Stimulated activated naive CD4-positive, alpha-beta T cell treated with Interleukin-2 at 50 U/mL for 16 hours (primary cell): ENCODE results near the gene IGSF3.
A peak's percentile ranks its signal among the peaks of the same experiment; 100 is the strongest.
"Not testable (repeated sequence)": the region's sequence is repeated elsewhere in the genome, so short reads cannot be mapped to it uniquely, and the experiment has no call there.

ENCODE experiments used
- DNase-seq: peaks from one replicate; lab custom pipeline; 2025; lab: John Stamatoyannopoulos, UW

Gene IGSF3

GRCh38 chr1:116574581-116575291 lies 92.8 kb downstream of the IGSF3 start:
- peak; percentile 47 for DNase-seq

- no peak for DNase-seq
Measured at GRCh38 chr1:116573431-116574095, 94.0 kb downstream of the IGSF3 start.

- DNase-seq = no peak
Measured at GRCh38 chr1:116572771-116573430, 94.6 kb downstream of the IGSF3 start.

DNA sequence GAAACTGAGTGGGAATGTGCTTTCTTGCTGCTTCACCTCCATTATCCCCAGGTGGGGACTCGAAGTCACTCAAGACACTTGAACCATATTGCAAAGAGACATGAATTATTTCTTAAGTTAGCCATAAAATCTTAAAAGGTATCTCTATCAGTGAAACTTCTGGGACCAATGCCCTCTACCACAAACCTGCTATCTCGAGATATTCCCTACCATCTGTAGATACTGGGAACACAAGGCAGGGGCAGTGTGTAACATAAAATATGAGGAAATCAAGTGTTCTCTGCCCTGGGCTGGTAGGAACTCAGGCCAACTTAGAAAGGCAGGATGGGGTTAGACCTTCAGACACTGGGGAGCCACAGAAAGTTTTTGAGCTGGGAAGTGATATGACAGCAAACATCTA lies 95.4 kb downstream of the IGSF3 start:
- no peak for DNase-seq

- DNase-seq = no peak
Measured at GRCh38 chr1:116571215-116571919, 96.2 kb downstream of the IGSF3 start.

DNA sequence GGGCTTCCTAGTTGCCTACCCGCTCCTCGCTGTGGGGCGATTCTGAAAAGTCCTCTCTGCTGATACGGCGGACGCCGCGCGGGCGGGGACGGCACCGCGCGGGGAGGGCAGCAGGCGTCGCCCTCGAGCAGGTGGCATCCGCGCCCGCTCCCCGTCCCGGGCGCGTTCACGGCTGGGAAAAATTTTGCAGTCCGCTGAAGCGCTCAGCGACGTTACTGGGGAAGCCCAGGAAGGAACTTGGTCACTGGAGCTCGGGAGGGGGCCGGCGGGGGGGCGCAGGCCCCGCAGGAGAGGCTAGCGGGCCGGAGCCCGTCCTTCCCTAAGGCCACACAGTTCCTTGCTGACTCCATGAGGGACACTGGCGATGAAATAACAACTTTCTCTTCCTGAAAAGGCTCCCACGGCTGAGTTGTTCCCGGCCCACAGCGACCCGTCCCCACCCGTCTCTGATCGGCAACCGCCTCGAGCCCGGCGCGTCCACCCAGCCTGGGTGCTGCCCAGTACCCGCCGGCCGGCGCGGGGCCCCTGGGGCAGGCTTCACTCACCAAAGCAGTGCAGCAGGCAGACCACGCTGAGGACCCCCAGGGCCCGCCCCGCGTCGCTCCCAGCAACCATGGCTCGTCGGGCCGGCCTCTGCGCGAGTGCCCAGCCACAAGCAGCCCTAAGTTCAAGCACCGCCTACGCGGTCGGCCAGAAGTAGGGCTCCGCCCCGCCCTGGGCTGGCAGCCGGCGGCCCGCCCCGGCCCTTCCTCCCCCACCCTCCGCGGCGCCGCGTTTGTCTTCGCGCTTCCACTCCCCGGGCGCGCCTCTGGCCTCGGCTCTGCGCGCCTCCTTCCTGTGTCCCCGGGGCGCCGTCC lies 96.9 kb downstream of the IGSF3 start, which contains the start of gene CD58:
Gene CD58 (minus strand): TSS at position 669 of the 857 bp plus-strand sequence. CDS start 54 bp downstream, at position 615.
- DNase-seq = peak; percentile 82

GRCh38 chr1:116569776-116570357 lies 97.7 kb downstream of the IGSF3 start:
- peak; percentile 56 for DNase-seq

DNA sequence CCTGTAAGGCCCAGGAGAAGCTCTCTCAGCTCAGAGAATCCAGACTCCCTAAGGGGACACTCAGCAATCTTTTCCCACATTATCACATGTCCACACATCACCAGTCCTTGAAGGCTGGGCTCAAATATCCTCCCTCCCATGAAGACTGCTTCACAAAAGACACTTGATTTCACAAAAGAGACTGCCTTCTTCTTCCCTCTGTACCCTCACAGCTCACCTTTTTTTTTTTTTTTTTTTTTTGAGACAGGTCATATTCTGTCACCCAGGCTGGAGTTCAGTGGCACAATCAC lies 98.2 kb downstream of the IGSF3 start:
- no peak for DNase-seq

DNA sequence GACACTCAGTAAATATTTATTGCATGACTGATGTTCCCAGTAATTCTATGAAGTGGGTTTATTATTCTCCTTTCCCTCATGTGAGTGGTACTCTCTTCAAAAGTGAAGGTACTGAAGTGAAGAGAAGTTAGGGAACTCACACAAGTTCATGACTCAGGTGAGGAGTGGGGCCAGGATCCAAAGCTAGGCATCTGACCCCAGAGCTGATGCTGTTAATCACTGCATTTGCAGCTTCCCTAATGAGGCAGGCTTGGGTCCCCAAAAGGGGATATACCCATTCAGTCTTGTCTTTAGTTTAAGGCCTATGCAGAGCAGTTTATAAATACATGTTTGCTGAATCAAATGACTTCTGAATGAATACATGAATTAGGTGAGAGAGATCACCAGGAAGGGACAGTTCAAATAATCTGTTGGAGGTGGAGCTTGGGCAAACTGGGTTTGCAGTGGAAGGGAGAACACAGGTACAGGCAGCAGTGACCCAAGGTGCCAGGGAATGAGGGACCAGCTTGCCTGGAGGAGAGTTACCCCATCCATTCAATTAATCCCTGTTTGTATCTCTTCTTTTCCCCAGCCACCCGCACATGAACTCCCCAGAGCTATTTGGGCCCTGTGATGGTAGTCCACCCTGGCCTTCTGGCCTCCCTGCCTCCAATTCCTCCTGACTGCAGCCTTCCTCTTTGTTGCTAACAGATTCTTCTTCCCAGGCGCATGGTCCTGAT lies 98.7 kb downstream of the IGSF3 start:
- DNase-seq = no peak

DNA sequence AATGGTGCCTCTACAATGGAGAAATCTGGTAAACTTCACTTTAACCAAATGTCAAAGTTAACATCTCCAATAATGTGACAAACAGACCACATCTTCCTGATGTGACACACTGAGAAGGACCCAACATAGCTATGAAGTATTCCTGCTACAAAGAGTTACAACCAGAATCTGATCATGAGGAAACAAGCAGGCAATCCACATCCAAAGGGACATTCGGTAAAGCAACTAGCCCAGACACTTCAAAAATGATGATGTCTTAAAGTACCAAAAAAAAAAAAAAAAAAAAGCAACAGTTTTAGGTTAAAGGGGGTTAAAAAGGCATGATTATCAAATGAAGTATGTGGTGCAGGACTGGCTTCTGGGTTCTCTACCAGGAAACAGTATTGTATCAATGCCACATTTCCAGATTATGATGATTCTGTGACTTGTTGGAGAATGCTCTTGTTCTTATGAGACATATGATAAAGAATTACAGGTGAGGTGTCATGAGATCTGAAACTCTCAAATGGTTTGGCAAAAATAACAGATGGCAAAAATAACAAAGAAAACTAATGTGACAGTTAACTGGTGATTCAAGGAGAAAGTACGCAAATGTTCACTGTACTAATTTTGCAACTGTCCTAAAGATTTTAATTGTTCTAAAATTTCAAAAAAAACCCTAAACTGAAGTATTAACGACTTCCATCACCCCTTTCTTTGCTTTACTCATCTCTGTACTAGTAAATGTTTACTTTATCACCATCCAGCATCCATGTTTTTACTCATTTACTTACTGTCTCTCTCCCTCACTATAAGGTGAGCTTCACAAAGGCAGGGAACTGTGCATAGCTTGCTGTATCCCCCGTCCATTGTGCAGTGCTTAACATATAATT lies 99.5 kb downstream of the IGSF3 start:
- DNase-seq = no peak

- DNase-seq = no peak
Measured at GRCh38 chr1:116565222-116565621, 102.3 kb downstream of the IGSF3 start.

GRCh38 chr1:116564426-116564825 lies 103.1 kb downstream of the IGSF3 start:
- DNase-seq = no peak

DNA sequence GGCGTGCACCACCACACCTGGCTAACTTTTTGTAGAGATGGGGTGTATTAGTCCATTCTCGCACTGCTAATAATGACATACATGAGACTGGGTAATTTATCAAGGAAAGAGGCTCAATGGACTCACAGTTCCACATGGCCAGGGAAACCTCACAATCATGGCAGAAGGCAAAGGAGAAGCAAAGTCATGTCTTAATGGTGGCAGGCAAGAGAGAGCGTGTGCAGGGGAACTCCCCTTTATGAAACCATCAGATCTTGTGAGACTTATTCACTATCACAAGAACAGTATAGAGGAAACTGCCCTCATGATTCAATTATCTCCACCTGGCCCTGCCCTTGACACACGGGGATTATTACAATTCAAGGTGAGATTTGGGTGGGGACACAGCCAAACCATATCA lies 105.1 kb downstream of the IGSF3 start:
- DNase-seq = not testable (repeated sequence)

GRCh38 chr1:116561563-116561962 lies 106.0 kb downstream of the IGSF3 start:
- no peak for DNase-seq

- no peak for DNase-seq
Measured at GRCh38 chr1:116560704-116561490, 106.6 kb downstream of the IGSF3 start.

DNA sequence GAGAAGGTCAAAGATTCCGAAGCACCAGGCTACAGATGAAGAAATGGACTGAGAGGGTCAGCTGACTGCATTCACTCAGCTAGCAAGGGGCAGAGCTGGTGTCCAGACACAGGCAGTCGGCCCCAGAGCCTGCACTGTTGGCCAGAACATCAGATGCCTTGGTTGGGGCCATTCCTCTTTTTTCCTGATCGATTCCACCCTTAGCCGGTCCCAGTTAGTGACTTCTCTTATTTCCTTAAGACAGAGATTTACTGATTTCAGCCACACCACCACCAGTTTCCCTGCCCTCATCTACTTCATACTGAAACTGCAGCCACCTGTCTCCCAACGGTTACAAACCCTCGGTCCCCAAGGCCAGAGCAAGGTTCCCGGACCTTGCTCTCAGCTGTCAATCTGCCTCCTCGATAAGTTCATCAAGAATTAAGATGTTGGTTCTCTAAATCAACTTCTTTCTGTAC lies 108.2 kb downstream of the IGSF3 start:
- no peak for DNase-seq

DNA sequence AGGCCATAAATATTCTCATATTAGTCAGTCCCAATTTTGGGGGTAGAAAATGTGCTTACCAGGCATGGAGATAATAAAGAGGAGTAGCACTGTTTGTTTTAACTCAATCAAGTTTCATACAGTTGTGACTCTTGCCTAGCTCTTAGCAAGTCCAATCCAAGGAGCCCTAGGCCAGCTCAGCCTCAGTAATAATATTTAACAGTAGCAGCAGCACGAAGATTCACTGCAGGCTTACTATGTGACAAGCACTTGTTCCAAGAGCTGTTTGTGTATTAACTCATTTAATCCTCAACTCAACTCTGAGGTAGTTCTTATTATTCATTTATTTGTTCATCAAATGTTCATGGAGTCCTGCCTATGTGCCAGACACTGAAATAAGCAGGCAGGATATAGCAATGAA lies 109.0 kb downstream of the IGSF3 start:
- no peak for DNase-seq

DNA sequence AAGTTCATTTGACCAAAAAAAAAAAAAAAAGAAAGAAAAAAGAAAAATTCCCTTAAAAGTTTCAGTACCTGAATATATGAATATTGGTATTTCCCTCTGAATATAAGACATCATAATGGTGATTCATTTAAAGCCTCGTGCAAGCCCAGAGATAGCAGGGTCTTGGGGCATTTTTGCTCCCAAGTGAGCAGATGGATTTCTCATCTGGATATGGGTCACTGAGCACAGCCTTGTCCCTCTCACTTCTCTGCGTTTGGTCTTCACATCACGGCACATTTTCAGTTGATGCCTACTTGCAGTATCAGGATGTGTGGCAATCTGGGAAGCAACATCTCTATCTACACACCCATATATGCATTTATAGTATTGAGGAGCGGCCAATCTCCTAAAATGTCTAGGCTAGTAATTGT lies 109.4 kb downstream of the IGSF3 start:
- no peak for DNase-seq
